SK-N-SH treated with all-trans-retinoic acid at 6 μM for 48 hours (cell line): ENCODE data around the gene NALCN.

Experiments
- ATAC-seq: fragments of 200-7000 bp; cut with Tn5 transposase; 3 replicates; pipeline ENCODE4 v1.9.1; 2020; ENCODE audit warnings: mild to moderate bottlenecking, moderate library complexity
- BACH2 ChIP-seq: fragments of 250-450 bp; sonication (Bioruptor Pico); IDR thresholded peaks from 2 replicates; pipeline ENCODE4 v1.9.0; 2021; ENCODE audit warnings: mild to moderate bottlenecking, borderline replicate concordance
- CSDC2 ChIP-seq: fragments of 250-450 bp; sonication (Bioruptor Pico); IDR thresholded peaks from 2 replicates; pipeline ENCODE4 v1.5.0; 2020; ENCODE audit warnings: mild to moderate bottlenecking, moderate library complexity
- ESRRG ChIP-seq: fragments of 250-450 bp; sonication (Bioruptor Pico); IDR thresholded peaks from 2 replicates; pipeline ENCODE4 v1.6.1; 2021; ENCODE audit warnings: mild to moderate bottlenecking
- ISL1 ChIP-seq: fragments of 250-450 bp; sonication (Bioruptor Pico); IDR thresholded peaks from 2 replicates; pipeline ENCODE4 v2.1.2; 2022; ENCODE audit warnings: mild to moderate bottlenecking, moderate library complexity
- OSR1 ChIP-seq: fragments of 250-450 bp; sonication (Bioruptor Pico); IDR thresholded peaks from 2 replicates; pipeline ENCODE4 v1.8.0; 2022; ENCODE audit warnings: moderate library complexity, mild to moderate bottlenecking, inconsistent platforms
- PPARA ChIP-seq: fragments of 250-450 bp; sonication (Bioruptor Pico); IDR thresholded peaks from 2 replicates; pipeline ENCODE4 v1.5.0; 2020; ENCODE audit warnings: mild to moderate bottlenecking, borderline replicate concordance
- RARB ChIP-seq: fragments of 250-450 bp; sonication (Bioruptor Pico); IDR thresholded peaks from 2 replicates; pipeline ENCODE4 v1.8.0; 2021; ENCODE audit warnings: mild to moderate bottlenecking, moderate library complexity
- SNAI2 ChIP-seq: fragments of 250-450 bp; sonication (Bioruptor Pico); IDR thresholded peaks from 2 replicates; pipeline ENCODE4 v1.5.0; 2020; ENCODE audit warnings: mild to moderate bottlenecking, moderate library complexity
- TCF4 ChIP-seq: fragments of 250-450 bp; sonication (Bioruptor Pico); IDR thresholded peaks from 2 replicates; pipeline ENCODE4 v1.8.0; 2021; ENCODE audit warnings: mild to moderate bottlenecking, moderate library complexity, borderline replicate concordance
- TOX ChIP-seq: fragments of 250-450 bp; sonication (Bioruptor Pico); IDR thresholded peaks from 2 replicates; pipeline ENCODE4 v1.8.0; 2021; ENCODE audit warnings: mild to moderate bottlenecking, moderate library complexity, borderline replicate concordance
- ZC3H10 ChIP-seq: fragments of 250-450 bp; sonication (Bioruptor Pico); IDR thresholded peaks from 2 replicates; pipeline ENCODE4 v1.5.1; 2021; ENCODE audit warnings: mild to moderate bottlenecking, moderate library complexity
- ZFP3 ChIP-seq: fragments of 250-450 bp; sonication (Bioruptor Pico); IDR thresholded peaks from 2 replicates; pipeline ENCODE4 v1.5.0; 2020; ENCODE audit warnings: mild to moderate bottlenecking, moderate library complexity
- ZNF565 ChIP-seq: fragments of 450-650 bp; formaldehyde crosslinking; conservative IDR thresholded peaks from 2 replicates; pipeline ENCODE4 v1.5.0; 2020; ENCODE audit warnings: low read depth, mild to moderate bottlenecking, moderate library complexity
- ZNF70 ChIP-seq: fragments of 450-650 bp; formaldehyde crosslinking; IDR thresholded peaks from 2 replicates; pipeline ENCODE4 v1.5.0; 2020; ENCODE audit warnings: mild to moderate bottlenecking, moderate library complexity
- ZNF8 ChIP-seq: fragments of 450-650 bp; formaldehyde crosslinking; IDR thresholded peaks from 2 replicates; pipeline ENCODE4 v1.5.0; 2020; ENCODE audit warnings: mild to moderate bottlenecking, moderate library complexity
- TF ChIP-seq, protein P1 (sequence below): fragments of 250-450 bp; sonication (Bioruptor Pico); IDR thresholded peaks from 2 replicates; pipeline ENCODE4 v1.5.0; 2020; ENCODE audit warnings: mild to moderate bottlenecking, moderate library complexity
- TF ChIP-seq, protein P2 (sequence below): fragments of 250-450 bp; sonication (Bioruptor Pico); IDR thresholded peaks from 2 replicates; pipeline ENCODE4 v1.5.1; 2021; ENCODE audit warnings: mild to moderate bottlenecking, moderate library complexity
- TF ChIP-seq, protein P3 (sequence below): fragments of 250-450 bp; sonication (Bioruptor Pico); IDR thresholded peaks from 2 replicates; pipeline ENCODE4 v1.8.0; 2020; ENCODE audit warnings: mild to moderate bottlenecking, moderate library complexity, borderline replicate concordance
- TF ChIP-seq, protein P4 (sequence below): fragments of 250-450 bp; sonication (Bioruptor Pico); IDR thresholded peaks from 2 replicates; pipeline ENCODE4 v1.8.0; 2021; ENCODE audit warnings: low read depth, mild to moderate bottlenecking, moderate library complexity, borderline replicate concordance

The NALCN gene

DNA sequence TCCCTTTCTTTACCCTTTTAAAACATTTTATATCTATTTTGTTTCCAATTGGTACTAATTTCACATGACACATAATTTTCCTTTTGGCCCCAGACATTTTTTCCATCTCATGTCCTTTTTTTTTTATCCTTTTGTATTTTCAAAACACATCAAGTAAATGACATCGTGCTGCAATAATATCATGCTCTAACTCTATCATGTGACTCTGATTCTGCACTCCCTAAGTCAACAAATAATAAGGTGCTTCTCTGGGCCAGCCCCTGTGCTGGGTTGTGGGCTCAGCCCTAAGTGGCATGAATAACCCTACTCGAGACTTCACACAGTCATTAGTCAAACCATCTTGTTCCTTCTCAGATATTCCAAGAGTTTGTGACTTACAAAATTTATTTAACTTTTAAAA is 21.7 kb downstream of the NALCN start:
- ATAC-seq, result no peak
- TF ChIP-seq SNAI2 (CRISPR knock-in tag), result no peak
- TF ChIP-seq, protein P1, sequence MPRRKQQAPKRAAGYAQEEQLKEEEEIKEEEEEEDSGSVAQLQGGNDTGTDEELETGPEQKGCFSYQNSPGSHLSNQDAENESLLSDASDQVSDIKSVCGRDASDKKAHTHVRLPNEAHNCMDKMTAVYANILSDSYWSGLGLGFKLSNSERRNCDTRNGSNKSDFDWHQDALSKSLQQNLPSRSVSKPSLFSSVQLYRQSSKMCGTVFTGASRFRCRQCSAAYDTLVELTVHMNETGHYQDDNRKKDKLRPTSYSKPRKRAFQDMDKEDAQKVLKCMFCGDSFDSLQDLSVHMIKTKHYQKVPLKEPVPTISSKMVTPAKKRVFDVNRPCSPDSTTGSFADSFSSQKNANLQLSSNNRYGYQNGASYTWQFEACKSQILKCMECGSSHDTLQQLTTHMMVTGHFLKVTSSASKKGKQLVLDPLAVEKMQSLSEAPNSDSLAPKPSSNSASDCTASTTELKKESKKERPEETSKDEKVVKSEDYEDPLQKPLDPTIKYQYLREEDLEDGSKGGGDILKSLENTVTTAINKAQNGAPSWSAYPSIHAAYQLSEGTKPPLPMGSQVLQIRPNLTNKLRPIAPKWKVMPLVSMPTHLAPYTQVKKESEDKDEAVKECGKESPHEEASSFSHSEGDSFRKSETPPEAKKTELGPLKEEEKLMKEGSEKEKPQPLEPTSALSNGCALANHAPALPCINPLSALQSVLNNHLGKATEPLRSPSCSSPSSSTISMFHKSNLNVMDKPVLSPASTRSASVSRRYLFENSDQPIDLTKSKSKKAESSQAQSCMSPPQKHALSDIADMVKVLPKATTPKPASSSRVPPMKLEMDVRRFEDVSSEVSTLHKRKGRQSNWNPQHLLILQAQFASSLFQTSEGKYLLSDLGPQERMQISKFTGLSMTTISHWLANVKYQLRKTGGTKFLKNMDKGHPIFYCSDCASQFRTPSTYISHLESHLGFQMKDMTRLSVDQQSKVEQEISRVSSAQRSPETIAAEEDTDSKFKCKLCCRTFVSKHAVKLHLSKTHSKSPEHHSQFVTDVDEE, result no peak
- TF ChIP-seq TOX (CRISPR knock-in tag), result no peak
- no peak for TF ChIP-seq ESRRG (CRISPR knock-in tag)
- TF ChIP-seq ZNF565 (CRISPR knock-in tag), result no peak
- no peak for TF ChIP-seq ISL1 (CRISPR knock-in tag)
- no peak for TF ChIP-seq ZC3H10 (CRISPR knock-in tag)
- TF ChIP-seq ZNF8 (CRISPR knock-in tag), result no peak
- no peak for TF ChIP-seq RARB (CRISPR knock-in tag)
- TF ChIP-seq BACH2, result no peak
- no peak for TF ChIP-seq CSDC2 (CRISPR knock-in tag)
- TF ChIP-seq TCF4 (CRISPR knock-in tag), result no peak

DNA sequence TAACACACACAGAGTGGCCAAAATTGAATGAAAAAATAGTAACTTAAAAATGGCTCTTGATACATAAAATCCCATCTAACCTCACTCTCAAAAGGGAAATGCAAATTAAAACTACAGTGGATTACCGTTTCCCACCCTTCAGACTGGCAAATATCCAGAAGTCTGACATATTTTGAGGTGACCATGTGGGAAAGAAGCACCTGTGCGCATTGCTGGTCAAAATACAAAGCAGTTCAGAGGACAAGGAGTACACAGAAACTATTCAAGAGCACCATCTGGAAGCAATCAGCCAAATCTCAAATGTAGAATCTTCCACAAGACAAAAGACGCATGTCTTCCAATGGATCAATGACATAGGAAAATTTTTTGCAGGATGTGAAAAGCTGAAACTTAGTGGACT is 23.2 kb downstream of the NALCN start:
- TF ChIP-seq ZFP3 (CRISPR knock-in tag) (no peak), BACH2 (no peak), TOX (CRISPR knock-in tag) (no peak), PPARA (CRISPR knock-in tag) (no peak), ZNF8 (CRISPR knock-in tag) (no peak)
- TF ChIP-seq, protein P1, result no peak
- TF ChIP-seq, protein P2, sequence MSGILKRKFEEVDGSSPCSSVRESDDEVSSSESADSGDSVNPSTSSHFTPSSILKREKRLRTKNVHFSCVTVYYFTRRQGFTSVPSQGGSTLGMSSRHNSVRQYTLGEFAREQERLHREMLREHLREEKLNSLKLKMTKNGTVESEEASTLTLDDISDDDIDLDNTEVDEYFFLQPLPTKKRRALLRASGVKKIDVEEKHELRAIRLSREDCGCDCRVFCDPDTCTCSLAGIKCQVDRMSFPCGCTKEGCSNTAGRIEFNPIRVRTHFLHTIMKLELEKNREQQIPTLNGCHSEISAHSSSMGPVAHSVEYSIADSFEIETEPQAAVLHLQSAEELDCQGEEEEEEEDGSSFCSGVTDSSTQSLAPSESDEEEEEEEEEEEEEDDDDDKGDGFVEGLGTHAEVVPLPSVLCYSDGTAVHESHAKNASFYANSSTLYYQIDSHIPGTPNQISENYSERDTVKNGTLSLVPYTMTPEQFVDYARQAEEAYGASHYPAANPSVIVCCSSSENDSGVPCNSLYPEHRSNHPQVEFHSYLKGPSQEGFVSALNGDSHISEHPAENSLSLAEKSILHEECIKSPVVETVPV (CRISPR knock-in tag), result no peak
- TF ChIP-seq, all 23 proteins: peak for 0
- no peak for ATAC-seq

DNA sequence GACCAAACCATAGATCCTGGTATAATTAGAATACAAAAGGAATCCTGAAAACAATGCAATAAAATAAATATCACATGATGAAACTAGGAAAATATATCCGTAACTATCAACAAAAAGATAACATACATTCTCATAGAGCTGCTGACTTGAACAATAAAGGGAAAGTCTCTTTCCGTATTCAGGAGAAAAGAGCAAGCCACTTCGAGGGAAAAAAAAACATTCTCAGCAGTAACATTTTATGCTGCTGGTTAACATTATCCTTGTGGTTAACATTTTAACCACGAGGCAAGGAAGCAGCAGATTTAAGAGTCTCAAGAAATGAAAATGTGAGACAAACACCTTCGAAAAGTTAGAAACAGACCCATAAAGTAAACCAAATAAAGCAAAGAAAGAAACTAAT is 25.8 kb downstream of the NALCN start:
- TF ChIP-seq, protein P3, sequence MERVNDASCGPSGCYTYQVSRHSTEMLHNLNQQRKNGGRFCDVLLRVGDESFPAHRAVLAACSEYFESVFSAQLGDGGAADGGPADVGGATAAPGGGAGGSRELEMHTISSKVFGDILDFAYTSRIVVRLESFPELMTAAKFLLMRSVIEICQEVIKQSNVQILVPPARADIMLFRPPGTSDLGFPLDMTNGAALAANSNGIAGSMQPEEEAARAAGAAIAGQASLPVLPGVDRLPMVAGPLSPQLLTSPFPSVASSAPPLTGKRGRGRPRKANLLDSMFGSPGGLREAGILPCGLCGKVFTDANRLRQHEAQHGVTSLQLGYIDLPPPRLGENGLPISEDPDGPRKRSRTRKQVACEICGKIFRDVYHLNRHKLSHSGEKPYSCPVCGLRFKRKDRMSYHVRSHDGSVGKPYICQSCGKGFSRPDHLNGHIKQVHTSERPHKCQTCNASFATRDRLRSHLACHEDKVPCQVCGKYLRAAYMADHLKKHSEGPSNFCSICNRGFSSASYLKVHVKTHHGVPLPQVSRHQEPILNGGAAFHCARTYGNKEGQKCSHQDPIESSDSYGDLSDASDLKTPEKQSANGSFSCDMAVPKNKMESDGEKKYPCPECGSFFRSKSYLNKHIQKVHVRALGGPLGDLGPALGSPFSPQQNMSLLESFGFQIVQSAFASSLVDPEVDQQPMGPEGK, result no peak
- no peak for TF ChIP-seq RARB (CRISPR knock-in tag)
- TF ChIP-seq, protein P1, result no peak
- TF ChIP-seq ISL1 (CRISPR knock-in tag), result no peak
- no peak for TF ChIP-seq OSR1 (CRISPR knock-in tag)
- TF ChIP-seq, protein P4, sequence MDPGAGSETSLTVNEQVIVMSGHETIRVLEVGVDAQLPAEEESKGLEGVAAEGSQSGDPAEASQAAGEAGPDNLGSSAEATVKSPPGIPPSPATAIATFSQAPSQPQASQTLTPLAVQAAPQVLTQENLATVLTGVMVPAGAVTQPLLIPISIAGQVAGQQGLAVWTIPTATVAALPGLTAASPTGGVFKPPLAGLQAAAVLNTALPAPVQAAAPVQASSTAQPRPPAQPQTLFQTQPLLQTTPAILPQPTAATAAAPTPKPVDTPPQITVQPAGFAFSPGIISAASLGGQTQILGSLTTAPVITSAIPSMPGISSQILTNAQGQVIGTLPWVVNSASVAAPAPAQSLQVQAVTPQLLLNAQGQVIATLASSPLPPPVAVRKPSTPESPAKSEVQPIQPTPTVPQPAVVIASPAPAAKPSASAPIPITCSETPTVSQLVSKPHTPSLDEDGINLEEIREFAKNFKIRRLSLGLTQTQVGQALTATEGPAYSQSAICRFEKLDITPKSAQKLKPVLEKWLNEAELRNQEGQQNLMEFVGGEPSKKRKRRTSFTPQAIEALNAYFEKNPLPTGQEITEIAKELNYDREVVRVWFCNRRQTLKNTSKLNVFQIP (CRISPR knock-in tag), result no peak
- TF ChIP-seq ESRRG (CRISPR knock-in tag), result no peak
- no peak for TF ChIP-seq SNAI2 (CRISPR knock-in tag)
- TF ChIP-seq ZNF70, result no peak
- peak; percentile 59 for ATAC-seq
